Measurements from ENCODE around the gene MIER2. TPM values are rescaled to one million over a fixed set of nuclear protein-coding genes. Genes with fewer than 3 reads are reported as not detected.

MIER2 gene
- polyA plus RNA-seq, 1 of the 3 experiments (the other 2 are of a cell fraction): 15.9 TPM

DNA sequence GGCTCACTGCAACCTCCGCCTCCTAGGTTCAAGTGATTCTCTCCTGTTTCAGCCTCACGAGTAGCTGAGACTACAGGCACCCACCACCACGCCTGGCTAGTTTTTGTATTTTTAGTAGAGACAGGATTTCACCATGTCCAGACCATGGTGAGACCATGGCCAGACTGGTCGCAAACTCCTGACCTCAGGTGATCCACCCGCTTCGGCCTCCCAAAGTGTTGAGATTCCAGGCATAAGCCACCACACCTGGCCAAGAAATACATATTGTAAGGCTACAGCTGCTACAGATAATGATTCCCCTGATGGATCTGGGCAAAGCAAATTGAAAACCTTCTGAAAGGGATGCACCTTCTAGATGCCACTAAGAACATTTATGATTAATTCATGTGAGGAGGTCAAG, 71.2 kb downstream of the MIER2 start:
- H3F3A ChIP-seq (replicated peaks; ENCODE audit: insufficient read depth): no peaks in the 10 kb centered on the region
- 62% methylated on average over 6 of the region's 6 CpGs for whole genome bisulfite sequencing (ENCODE audit: low lambda C conversion rate)
- H2AFZ ChIP-seq (ENCODE audit: low read depth): no peak overlapping the region
- ChIA-PET POLR2A (no interaction called here), CTCF (no interaction called here)
- no peak for TF ChIP-seq RCOR1 (IDR thresholded peaks at IDR 0.05; ENCODE audit: low read length)
- TF ChIP-seq, protein P1, sequence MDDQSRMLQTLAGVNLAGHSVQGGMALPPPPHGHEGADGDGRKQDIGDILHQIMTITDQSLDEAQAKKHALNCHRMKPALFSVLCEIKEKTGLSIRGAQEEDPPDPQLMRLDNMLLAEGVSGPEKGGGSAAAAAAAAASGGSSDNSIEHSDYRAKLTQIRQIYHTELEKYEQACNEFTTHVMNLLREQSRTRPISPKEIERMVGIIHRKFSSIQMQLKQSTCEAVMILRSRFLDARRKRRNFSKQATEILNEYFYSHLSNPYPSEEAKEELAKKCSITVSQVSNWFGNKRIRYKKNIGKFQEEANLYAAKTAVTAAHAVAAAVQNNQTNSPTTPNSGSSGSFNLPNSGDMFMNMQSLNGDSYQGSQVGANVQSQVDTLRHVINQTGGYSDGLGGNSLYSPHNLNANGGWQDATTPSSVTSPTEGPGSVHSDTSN (IDR thresholded peaks at IDR 0.05): no peak
- no peak for TF ChIP-seq GABPA (IDR thresholded peaks at IDR 0.05; ENCODE audit: low read depth)
- TF ChIP-seq, protein P2, sequence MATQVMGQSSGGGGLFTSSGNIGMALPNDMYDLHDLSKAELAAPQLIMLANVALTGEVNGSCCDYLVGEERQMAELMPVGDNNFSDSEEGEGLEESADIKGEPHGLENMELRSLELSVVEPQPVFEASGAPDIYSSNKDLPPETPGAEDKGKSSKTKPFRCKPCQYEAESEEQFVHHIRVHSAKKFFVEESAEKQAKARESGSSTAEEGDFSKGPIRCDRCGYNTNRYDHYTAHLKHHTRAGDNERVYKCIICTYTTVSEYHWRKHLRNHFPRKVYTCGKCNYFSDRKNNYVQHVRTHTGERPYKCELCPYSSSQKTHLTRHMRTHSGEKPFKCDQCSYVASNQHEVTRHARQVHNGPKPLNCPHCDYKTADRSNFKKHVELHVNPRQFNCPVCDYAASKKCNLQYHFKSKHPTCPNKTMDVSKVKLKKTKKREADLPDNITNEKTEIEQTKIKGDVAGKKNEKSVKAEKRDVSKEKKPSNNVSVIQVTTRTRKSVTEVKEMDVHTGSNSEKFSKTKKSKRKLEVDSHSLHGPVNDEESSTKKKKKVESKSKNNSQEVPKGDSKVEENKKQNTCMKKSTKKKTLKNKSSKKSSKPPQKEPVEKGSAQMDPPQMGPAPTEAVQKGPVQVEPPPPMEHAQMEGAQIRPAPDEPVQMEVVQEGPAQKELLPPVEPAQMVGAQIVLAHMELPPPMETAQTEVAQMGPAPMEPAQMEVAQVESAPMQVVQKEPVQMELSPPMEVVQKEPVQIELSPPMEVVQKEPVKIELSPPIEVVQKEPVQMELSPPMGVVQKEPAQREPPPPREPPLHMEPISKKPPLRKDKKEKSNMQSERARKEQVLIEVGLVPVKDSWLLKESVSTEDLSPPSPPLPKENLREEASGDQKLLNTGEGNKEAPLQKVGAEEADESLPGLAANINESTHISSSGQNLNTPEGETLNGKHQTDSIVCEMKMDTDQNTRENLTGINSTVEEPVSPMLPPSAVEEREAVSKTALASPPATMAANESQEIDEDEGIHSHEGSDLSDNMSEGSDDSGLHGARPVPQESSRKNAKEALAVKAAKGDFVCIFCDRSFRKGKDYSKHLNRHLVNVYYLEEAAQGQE (IDR thresholded peaks at IDR 0.05; ENCODE audit: low read depth, low read length): no peak
- no peak for TF ChIP-seq RFX5 (IDR thresholded peaks at IDR 0.05; ENCODE audit: low read length)
- TF ChIP-seq, protein P3, sequence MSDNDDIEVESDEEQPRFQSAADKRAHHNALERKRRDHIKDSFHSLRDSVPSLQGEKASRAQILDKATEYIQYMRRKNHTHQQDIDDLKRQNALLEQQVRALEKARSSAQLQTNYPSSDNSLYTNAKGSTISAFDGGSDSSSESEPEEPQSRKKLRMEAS (IDR thresholded peaks at IDR 0.05; ENCODE audit: low read depth): no peak
- TF ChIP-seq, protein P4, sequence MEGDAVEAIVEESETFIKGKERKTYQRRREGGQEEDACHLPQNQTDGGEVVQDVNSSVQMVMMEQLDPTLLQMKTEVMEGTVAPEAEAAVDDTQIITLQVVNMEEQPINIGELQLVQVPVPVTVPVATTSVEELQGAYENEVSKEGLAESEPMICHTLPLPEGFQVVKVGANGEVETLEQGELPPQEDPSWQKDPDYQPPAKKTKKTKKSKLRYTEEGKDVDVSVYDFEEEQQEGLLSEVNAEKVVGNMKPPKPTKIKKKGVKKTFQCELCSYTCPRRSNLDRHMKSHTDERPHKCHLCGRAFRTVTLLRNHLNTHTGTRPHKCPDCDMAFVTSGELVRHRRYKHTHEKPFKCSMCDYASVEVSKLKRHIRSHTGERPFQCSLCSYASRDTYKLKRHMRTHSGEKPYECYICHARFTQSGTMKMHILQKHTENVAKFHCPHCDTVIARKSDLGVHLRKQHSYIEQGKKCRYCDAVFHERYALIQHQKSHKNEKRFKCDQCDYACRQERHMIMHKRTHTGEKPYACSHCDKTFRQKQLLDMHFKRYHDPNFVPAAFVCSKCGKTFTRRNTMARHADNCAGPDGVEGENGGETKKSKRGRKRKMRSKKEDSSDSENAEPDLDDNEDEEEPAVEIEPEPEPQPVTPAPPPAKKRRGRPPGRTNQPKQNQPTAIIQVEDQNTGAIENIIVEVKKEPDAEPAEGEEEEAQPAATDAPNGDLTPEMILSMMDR (IDR thresholded peaks at IDR 0.05): no peak
- TF ChIP-seq, protein P5, sequence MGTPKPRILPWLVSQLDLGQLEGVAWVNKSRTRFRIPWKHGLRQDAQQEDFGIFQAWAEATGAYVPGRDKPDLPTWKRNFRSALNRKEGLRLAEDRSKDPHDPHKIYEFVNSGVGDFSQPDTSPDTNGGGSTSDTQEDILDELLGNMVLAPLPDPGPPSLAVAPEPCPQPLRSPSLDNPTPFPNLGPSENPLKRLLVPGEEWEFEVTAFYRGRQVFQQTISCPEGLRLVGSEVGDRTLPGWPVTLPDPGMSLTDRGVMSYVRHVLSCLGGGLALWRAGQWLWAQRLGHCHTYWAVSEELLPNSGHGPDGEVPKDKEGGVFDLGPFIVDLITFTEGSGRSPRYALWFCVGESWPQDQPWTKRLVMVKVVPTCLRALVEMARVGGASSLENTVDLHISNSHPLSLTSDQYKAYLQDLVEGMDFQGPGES (IDR thresholded peaks at IDR 0.05; ENCODE audit: low read depth, low read length): no peak
- no peak for TF ChIP-seq RAD21 (IDR thresholded peaks at IDR 0.05; ENCODE audit: low read length)
- TF ChIP-seq RXRA (IDR thresholded peaks at IDR 0.05; ENCODE audit: borderline replicate concordance, low read depth): no peak
- TF ChIP-seq EZH2phosphoT487 (IDR thresholded peaks at IDR 0.05; ENCODE audit: borderline replicate concordance, low read depth): no peak
- no peaks in the 10 kb centered on the region for H3K9me3 ChIP-seq
- H3K4me2 ChIP-seq: no peak overlapping the region
- H4K20me1 ChIP-seq (ENCODE audit: insufficient read depth): no peaks in the 10 kb centered on the region
- no peaks in the 10 kb centered on the region for H3K4me1 ChIP-seq (ENCODE audit: control insufficient read depth in 1 of 2, insufficient read depth in 2 of 2, low read depth in 1 of 2, low read length in 1 of 2)
- no peak overlapping the region for H3K9ac ChIP-seq
- no peaks in the 10 kb centered on the region for H3K9me2 ChIP-seq
- H3K27ac ChIP-seq (ENCODE audit: low read depth in 2 of 2, low read length in 1 of 2): no peak overlapping the region
- H3K36me3 ChIP-seq (replicated peaks in 1 of 2; ENCODE audit: control insufficient read depth in 1 of 2, insufficient read depth in 2 of 2, low read length in 1 of 2): no peaks in the 10 kb centered on the region
- no peaks in the 10 kb centered on the region for H3K27me3 ChIP-seq (ENCODE audit: insufficient read depth)
- H3K4me3 ChIP-seq (ENCODE audit: low read depth in 2 of 2, low read length in 1 of 2): no peak overlapping the region
- H3K79me2 ChIP-seq (ENCODE audit: insufficient read depth): no peaks in the 10 kb centered on the region
- DNase-seq: no peak
